OCI-LY3 (cell line): ENCODE results near the gene DNM3.

Source experiments
- H2AFZ ChIP-seq: fragments of 200-600, 300-600 bp; shearing (Covaris generic); 2 replicates; pipeline ENCODE4 v1.6.0; 2014; ENCODE audit warnings: antibody characterized with exemption, low read depth, low read length
- H3K27ac ChIP-seq: fragments of 200-600, 300-600 bp; sonication (generic); 2 replicates; pipeline ENCODE4 v1.5.1; 2014; ENCODE audit warnings: mild to moderate bottlenecking, low read length, moderate library complexity, mixed read lengths
- H3K27me3 ChIP-seq: fragments of 200-600, 300-600 bp; sonication (generic); 2 replicates; pipeline ENCODE4 v1.6.1; 2014; ENCODE audit warnings: low read depth, low read length, mixed read lengths
- H3K36me3 ChIP-seq: fragments of 200-600, 300-600 bp; sonication (generic); replicated peaks from 2 replicates; pipeline ENCODE3; 2014; ENCODE audit warnings: low read depth, low read length, mixed read lengths
- H3K4me1 ChIP-seq: fragments of 300-600, 200-600 bp; sonication (generic); 2 replicates; pipeline ENCODE4 v1.6.1; 2014; ENCODE audit warnings: low read length, mixed read lengths
- H3K4me2 ChIP-seq: fragments of 200-600, 300-600 bp; sonication (generic); 2 replicates; pipeline ENCODE4 v1.6.1; 2014; ENCODE audit warnings: low read length, mixed read lengths
- H3K4me3 ChIP-seq: fragments of 300-600, 200-600 bp; sonication (generic); 2 replicates; pipeline ENCODE4 v1.5.1; 2014; ENCODE audit warnings: antibody characterized with exemption, mild to moderate bottlenecking, low read length, moderate library complexity
- H3K79me2 ChIP-seq: fragments of 300-600, 200-600 bp; shearing (Covaris generic); 2 replicates; pipeline ENCODE4 v1.6.1; 2014; ENCODE audit warnings: mild to moderate bottlenecking, low read length, mixed read lengths
- H3K9ac ChIP-seq: fragments of 300-600, 200-600 bp; shearing (Covaris generic); 2 replicates; pipeline ENCODE4 v1.6.0; 2014; ENCODE audit warnings: mild to moderate bottlenecking, low read length, moderate library complexity
- H3K9me3 ChIP-seq: fragments of 200-600, 300-600 bp; shearing (Covaris generic); 2 replicates; pipeline ENCODE4 v1.6.1; 2014; ENCODE audit warnings: low read length, mixed read lengths; ENCODE audit not compliant: insufficient read depth
- H4K20me1 ChIP-seq: fragments of 200-600, 300-600 bp; sonication (generic); 2 replicates; pipeline ENCODE4 v1.6.1; 2016; ENCODE audit warnings: low read length, mixed read lengths; ENCODE audit not compliant: insufficient read depth
- EZH2phosphoT487 ChIP-seq: fragments of 200-600 bp; shearing (Covaris generic); IDR thresholded peaks from 2 replicates; pipeline ENCODE4 v1.6.1; 2018; ENCODE audit warnings: antibody characterized with exemption, mixed run types, low read depth
- TF ChIP-seq, protein P1 (sequence below): fragments of 200-600, 300-600 bp; sonication (generic); IDR thresholded peaks from 2 replicates; pipeline ENCODE4 v1.5.1; 2014; ENCODE audit warnings: antibody characterized with exemption, low read length, low read depth

The DNM3 gene

GRCh38 chr1:171833091-171833825 is 8.0 kb upstream of the DNM3 start:
- TF ChIP-seq, protein P1, sequence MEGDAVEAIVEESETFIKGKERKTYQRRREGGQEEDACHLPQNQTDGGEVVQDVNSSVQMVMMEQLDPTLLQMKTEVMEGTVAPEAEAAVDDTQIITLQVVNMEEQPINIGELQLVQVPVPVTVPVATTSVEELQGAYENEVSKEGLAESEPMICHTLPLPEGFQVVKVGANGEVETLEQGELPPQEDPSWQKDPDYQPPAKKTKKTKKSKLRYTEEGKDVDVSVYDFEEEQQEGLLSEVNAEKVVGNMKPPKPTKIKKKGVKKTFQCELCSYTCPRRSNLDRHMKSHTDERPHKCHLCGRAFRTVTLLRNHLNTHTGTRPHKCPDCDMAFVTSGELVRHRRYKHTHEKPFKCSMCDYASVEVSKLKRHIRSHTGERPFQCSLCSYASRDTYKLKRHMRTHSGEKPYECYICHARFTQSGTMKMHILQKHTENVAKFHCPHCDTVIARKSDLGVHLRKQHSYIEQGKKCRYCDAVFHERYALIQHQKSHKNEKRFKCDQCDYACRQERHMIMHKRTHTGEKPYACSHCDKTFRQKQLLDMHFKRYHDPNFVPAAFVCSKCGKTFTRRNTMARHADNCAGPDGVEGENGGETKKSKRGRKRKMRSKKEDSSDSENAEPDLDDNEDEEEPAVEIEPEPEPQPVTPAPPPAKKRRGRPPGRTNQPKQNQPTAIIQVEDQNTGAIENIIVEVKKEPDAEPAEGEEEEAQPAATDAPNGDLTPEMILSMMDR: no peak
- TF ChIP-seq EZH2phosphoT487: no peak
- peaks cover 5% of the 10 kb centered on the region; the same call in 1 of the 2 replicates for H3K4me1 ChIP-seq
- no peak overlapping the region for H3K27ac ChIP-seq
- no peak overlapping the region for H2AFZ ChIP-seq
- no peaks in the 10 kb centered on the region for H3K79me2 ChIP-seq
- H3K9me3 ChIP-seq: peaks cover 10% of the 10 kb centered on the region; the same call in 1 of the 2 replicates
- no peaks in the 10 kb centered on the region for H4K20me1 ChIP-seq
- no peak overlapping the region for H3K9ac ChIP-seq
- H3K36me3 ChIP-seq: peaks cover 3% of the 10 kb centered on the region
- no peak overlapping the region for H3K4me2 ChIP-seq
- H3K27me3 ChIP-seq: no peaks in the 10 kb centered on the region
- no peak overlapping the region for H3K4me3 ChIP-seq

DNA sequence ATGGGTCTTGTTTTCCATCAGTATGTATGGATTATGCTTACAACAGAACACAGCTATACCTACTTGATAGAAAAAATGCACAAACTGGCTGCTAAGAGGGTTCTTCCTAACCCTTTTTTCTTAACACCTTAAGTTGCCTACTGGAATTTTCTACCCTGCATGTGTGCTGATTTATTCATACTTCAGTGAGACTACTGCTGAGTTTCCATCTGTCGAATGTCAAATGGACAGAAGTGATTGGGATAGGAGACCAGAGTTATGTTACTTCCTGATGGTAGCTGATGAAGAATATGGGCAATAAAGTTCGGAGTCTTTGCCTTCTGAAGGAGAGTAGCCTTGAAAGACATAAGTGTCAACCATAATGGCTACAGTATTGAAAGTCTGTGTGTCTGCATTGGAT is 6.5 kb upstream of the DNM3 start:
- no peaks in the 10 kb centered on the region for H3K9me3 ChIP-seq
- H3K4me1 ChIP-seq: no peaks in the 10 kb centered on the region
- H3K4me2 ChIP-seq: no peak overlapping the region
- TF ChIP-seq, protein P1: no peak
- no peak for TF ChIP-seq EZH2phosphoT487
- no peaks in the 10 kb centered on the region for H3K79me2 ChIP-seq
- no peak overlapping the region for H3K9ac ChIP-seq
- H3K36me3 ChIP-seq: no peaks in the 10 kb centered on the region
- H3K27me3 ChIP-seq: no peaks in the 10 kb centered on the region
- no peak overlapping the region for H2AFZ ChIP-seq
- H3K4me3 ChIP-seq: no peak overlapping the region
- no peak overlapping the region for H3K27ac ChIP-seq
- H4K20me1 ChIP-seq: no peaks in the 10 kb centered on the region

DNA sequence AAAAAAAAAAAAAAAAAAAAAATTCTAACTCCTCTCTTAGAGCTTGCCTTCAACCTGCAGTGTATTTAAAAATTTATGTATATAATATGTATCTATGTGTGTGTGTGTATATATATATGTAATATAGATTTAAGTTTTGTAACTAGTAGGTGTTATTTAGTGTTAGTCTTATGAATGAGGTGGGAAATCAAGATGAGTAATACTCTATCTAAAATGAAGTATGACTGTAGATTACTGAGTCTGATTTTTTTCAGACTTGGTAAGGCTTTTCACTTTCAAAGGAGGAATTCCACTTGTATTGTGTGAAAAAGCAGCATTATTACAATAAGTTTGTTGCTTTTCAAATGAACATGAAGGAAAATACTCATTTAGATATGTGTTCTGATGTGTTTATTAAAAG is 5.4 kb upstream of the DNM3 start:
- Histone ChIP-seq H3K79me2 (no peaks in the 10 kb centered on the region), H3K36me3 (no peaks in the 10 kb centered on the region), H3K4me3 (no peak overlapping the region), H3K27ac (no peak overlapping the region), H2AFZ (no peak overlapping the region), H3K4me2 (no peak overlapping the region), H3K9ac (no peak overlapping the region), H3K27me3 (no peaks in the 10 kb centered on the region), H3K9me3 (no peaks in the 10 kb centered on the region), H4K20me1 (no peaks in the 10 kb centered on the region), H3K4me1 (no peaks in the 10 kb centered on the region)
- TF ChIP-seq, protein P1: no peak
- TF ChIP-seq EZH2phosphoT487: no peak

DNA sequence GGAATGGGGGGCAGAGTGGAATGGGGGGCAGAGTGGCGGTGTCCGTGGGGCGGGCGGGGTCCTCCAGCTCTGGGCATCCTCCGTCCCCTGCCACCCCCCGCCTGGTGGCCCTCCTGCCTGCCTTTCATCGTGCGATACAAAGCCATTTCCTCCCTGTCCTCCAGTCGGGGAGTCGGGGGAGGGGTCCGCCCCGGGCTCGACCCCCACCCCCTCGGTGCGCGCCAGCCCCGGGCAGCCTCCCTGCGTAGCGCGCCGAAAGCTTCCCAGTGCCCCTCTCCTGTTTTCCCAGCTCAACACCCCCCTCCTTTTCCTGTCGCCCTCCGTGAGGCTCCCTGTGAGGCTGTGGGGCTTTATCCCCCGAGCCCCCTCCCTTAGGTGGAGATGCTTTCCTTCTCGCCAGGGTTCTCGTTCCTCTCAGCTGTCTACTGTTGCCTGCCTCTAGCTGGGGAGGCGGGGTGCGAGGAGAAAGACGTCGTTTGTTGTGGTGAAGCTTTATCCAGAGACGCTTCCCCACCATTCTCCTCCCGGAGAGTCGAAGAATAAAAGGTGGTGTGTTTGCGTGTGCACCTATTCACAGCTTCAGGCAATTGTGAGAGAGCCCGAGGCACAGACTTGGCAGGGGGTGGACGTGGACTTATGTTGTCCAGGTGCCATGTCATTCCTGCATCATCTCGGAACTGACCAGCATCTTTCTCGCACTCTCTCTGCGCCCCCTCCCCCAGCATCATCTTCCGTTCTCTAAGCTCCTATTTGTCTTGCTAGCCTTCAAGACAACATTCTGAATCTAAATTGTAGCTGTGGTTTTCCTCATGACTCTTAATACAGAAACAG is 848 bp downstream of the DNM3 start:
- H3K9ac ChIP-seq: no peak overlapping the region
- no peak overlapping the region for H3K27ac ChIP-seq

More for the DNA sequence above, 848 bp downstream of the DNM3 start:
- Histone ChIP-seq H3K9me3 (no peaks in the 10 kb centered on the region), H3K4me1 (0 out of 2 replicates have a peak, but pooled peaks cover 8% of the 10 kb centered on the region), H3K4me2 (peak overlapping the region; percentile 66), H3K79me2 (no peaks in the 10 kb centered on the region), H2AFZ (no peak overlapping the region), H3K4me3 (peak overlapping the region; percentile 77), H3K36me3 (no peaks in the 10 kb centered on the region), H3K27me3 (peaks cover 7% of the 10 kb centered on the region; the same call in 1 of the 2 replicates), H4K20me1 (no peaks in the 10 kb centered on the region)
- TF ChIP-seq, protein P1: no peak
- no peak for TF ChIP-seq EZH2phosphoT487
